Measurements from ENCODE around the gene ITIH2.
"Not testable (repeated sequence)": the region's sequence is repeated elsewhere in the genome, so short reads cannot be mapped to it uniquely, and the experiment has no call there.

The ITIH2 gene

GRCh38 chr10:7703140-7703539 lies at the start of gene ITIH2:
Gene ITIH2, plus strand, starts transcription at chr10:7703316. Its CDS starts 119 bp downstream, at chr10:7703435.
- no peak for FAIRE-seq

- not testable (repeated sequence) for FAIRE-seq
Measured at GRCh38 chr10:7657079-7657478, 46.0 kb upstream of the ITIH2 start.

GRCh38 chr10:7657552-7657951 lies 45.6 kb upstream of the ITIH2 start:
- FAIRE-seq = no peak

- FAIRE-seq = no peak
Measured at GRCh38 chr10:7659560-7659959, 43.6 kb upstream of the ITIH2 start.

GRCh38 chr10:7662522-7662921 lies 40.6 kb upstream of the ITIH2 start:
- FAIRE-seq = no peak

- FAIRE-seq = no peak
Measured at GRCh38 chr10:7664707-7665106, 38.4 kb upstream of the ITIH2 start.

GRCh38 chr10:7665767-7666166 lies 37.3 kb upstream of the ITIH2 start:
- FAIRE-seq = no peak

GRCh38 chr10:7666253-7667023 lies 36.7 kb upstream of the ITIH2 start, which contains the start of gene ITIH5:
Gene ITIH5, minus strand, starts transcription at chr10:7666966. Its CDS starts 74 bp downstream, at chr10:7666892.
- no peak for FAIRE-seq

- no peak for FAIRE-seq
Measured at GRCh38 chr10:7667262-7668141, 35.6 kb upstream of the ITIH2 start.

GRCh38 chr10:7670157-7670556 lies 33.0 kb upstream of the ITIH2 start:
- FAIRE-seq = no peak

GRCh38 chr10:7672341-7673134 lies 30.6 kb upstream of the ITIH2 start:
- no peak for FAIRE-seq

- FAIRE-seq = no peak
Measured at GRCh38 chr10:7679256-7679655, 23.9 kb upstream of the ITIH2 start.

- FAIRE-seq = not testable (repeated sequence)
Measured at GRCh38 chr10:7680078-7680477, 23.0 kb upstream of the ITIH2 start.

- no peak for FAIRE-seq
Measured at GRCh38 chr10:7686351-7687171, 16.6 kb upstream of the ITIH2 start.

- FAIRE-seq = peak; percentile 46
Measured at GRCh38 chr10:7687228-7687907, 15.7 kb upstream of the ITIH2 start.

- FAIRE-seq = no peak
Measured at GRCh38 chr10:7689591-7689990, 13.5 kb upstream of the ITIH2 start.

GRCh38 chr10:7690885-7691597 lies 12.1 kb upstream of the ITIH2 start:
- not testable (repeated sequence) for FAIRE-seq

GRCh38 chr10:7692368-7692767 lies 10.7 kb upstream of the ITIH2 start:
- FAIRE-seq = not testable (repeated sequence)

GRCh38 chr10:7693194-7693593 lies 9.9 kb upstream of the ITIH2 start:
- FAIRE-seq = not testable (repeated sequence)

GRCh38 chr10:7696545-7696944 lies 6.6 kb upstream of the ITIH2 start:
- no peak for FAIRE-seq

GRCh38 chr10:7697426-7697825 lies 5.7 kb upstream of the ITIH2 start:
- no peak for FAIRE-seq

Measured in A204.1 (cell line).